Ecto neural progenitor cell (in vitro differentiated cells): ENCODE data around the gene B9D1.

Experiments
- DNase-seq: peaks from one replicate; pipeline ENCODE4 v3.0.0-alpha.2; 2018; ENCODE audit warnings: low spot score

B9D1 gene

GRCh38 chr17:19302791-19303331 lies 59.7 kb downstream of the B9D1 start:
- no peak for DNase-seq

GRCh38 chr17:19301973-19302372 lies 60.5 kb downstream of the B9D1 start:
- DNase-seq, result no peak

GRCh38 chr17:19301274-19301951 lies 61.1 kb downstream of the B9D1 start:
- no peak for DNase-seq

GRCh38 chr17:19299866-19300265 lies 62.7 kb downstream of the B9D1 start:
- no peak for DNase-seq

GRCh38 chr17:19299214-19299747 lies 63.2 kb downstream of the B9D1 start:
- DNase-seq, result no peak

- no peak for DNase-seq
Observed at GRCh38 chr17:19298569-19299213, 63.8 kb downstream of the B9D1 start.

GRCh38 chr17:19296786-19297778 lies 65.4 kb downstream of the B9D1 start:
- DNase-seq, result no peak

GRCh38 chr17:19295473-19296135 lies 66.9 kb downstream of the B9D1 start:
- no peak for DNase-seq

- DNase-seq, result no peak
Observed at GRCh38 chr17:19294443-19294842, 68.1 kb downstream of the B9D1 start.
